IPS-20b (cell line): ENCODE results near the gene C12orf54.
"Not testable (repeated sequence)": the region's sequence is repeated elsewhere in the genome, so short reads cannot be mapped to it uniquely, and the experiment has no call there.

Source experiments
- H3K27ac ChIP-seq: one replicate; pipeline ENCODE4 v1.5.1; 2013; ENCODE audit warnings: low read length
- H3K27me3 ChIP-seq: 2 replicates; pipeline ENCODE4 v1.6.1; 2013; ENCODE audit warnings: mild to moderate bottlenecking, low read length, inconsistent platforms; ENCODE audit not compliant: insufficient read depth
- H3K36me3 ChIP-seq: 2 replicates; pipeline ENCODE4 v1.6.1; 2013; ENCODE audit warnings: low read depth, mild to moderate bottlenecking, inconsistent platforms, low read length, moderate library complexity; ENCODE audit not compliant: insufficient read depth
- H3K4me1 ChIP-seq: 2 replicates; pipeline ENCODE4 v1.6.1; 2013; ENCODE audit warnings: mild to moderate bottlenecking, control low read depth, inconsistent platforms, low read length, moderate library complexity; ENCODE audit not compliant: insufficient read depth
- H3K4me3 ChIP-seq: 2 replicates; pipeline ENCODE4 v1.5.1; 2013; ENCODE audit warnings: mild to moderate bottlenecking, low read length, inconsistent platforms
- H3K9ac ChIP-seq: 2 replicates; pipeline ENCODE4 v1.6.1; 2013; ENCODE audit warnings: low read depth, mild to moderate bottlenecking, inconsistent platforms, low read length, moderate library complexity
- H3K9me3 ChIP-seq: 2 replicates; pipeline ENCODE4 v1.6.1; 2013; ENCODE audit warnings: mild to moderate bottlenecking, low read depth, low read length, inconsistent platforms; ENCODE audit not compliant: insufficient read depth

Gene C12orf54

GRCh38 chr12:48469027-48469426 is 13.3 kb upstream of the C12orf54 start:
- not testable (repeated sequence) for H3K27me3 ChIP-seq, H3K9ac ChIP-seq, H3K4me3 ChIP-seq, H3K4me1 ChIP-seq, H3K27ac ChIP-seq, H3K36me3 ChIP-seq
- peaks cover 60% of the 10 kb centered on the region for H3K9me3 ChIP-seq

GRCh38 chr12:48472259-48472658 is 10.0 kb upstream of the C12orf54 start, which contains the start of gene ANP32D:
Gene ANP32D (plus strand): TSS chr12:48472559. CDS start chr12:48472665, 106 bp downstream.
- Histone ChIP-seq H3K27ac (no peak within 1 kb of the TSS), H3K9me3 (peaks cover 63% of the 10 kb centered on the region)

DNA sequence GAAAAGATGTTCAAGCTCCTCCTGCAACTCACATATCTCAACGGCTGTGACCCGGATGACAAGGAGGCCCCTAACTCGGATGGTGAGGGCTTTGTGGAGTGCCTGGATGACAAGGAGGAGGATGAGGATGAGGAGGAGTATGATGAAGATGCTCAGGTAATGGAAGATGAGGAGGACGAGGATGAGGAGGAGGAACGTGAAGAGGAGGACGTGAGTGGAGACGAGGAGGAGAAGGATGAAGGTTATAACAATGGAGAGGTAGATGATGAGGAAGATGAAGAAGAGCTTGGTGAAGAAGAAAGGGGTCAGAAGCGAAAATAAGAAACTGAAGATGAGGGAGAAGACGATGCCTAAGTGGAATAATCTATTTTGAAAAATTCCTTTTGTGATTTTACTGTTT is 9.2 kb upstream of the C12orf54 start:
- Histone ChIP-seq H3K27ac (no peak overlapping the region), H3K36me3 (no peaks in the 10 kb centered on the region), H3K27me3 (no peaks in the 10 kb centered on the region), H3K4me1 (no peaks in the 10 kb centered on the region), H3K9ac (no peak overlapping the region), H3K4me3 (no peak overlapping the region), H3K9me3 (peaks cover 58% of the 10 kb centered on the region)

More at GRCh38 chr12:48472259-48472658, 10.0 kb upstream of the C12orf54 start, which contains the start of gene ANP32D:
- Histone ChIP-seq H3K4me3 (no peak within 1 kb of the TSS), H3K36me3 (no peaks in the 10 kb centered on the region), H3K4me1 (no peaks in the 10 kb centered on the region), H3K9ac (no peak within 1 kb of the TSS), H3K27me3 (no peaks in the 10 kb centered on the region)

GRCh38 chr12:48474497-48474896 is 7.8 kb upstream of the C12orf54 start:
- H3K9ac ChIP-seq, H3K27me3 ChIP-seq, H3K27ac ChIP-seq, H3K36me3 ChIP-seq, H3K4me1 ChIP-seq, H3K4me3 ChIP-seq: not testable (repeated sequence)
- peaks cover 47% of the 10 kb centered on the region for H3K9me3 ChIP-seq

- Histone ChIP-seq H3K9ac (no peak overlapping the region), H3K4me3 (no peak overlapping the region), H3K36me3 (no peaks in the 10 kb centered on the region), H3K9me3 (peaks cover 9% of the 10 kb centered on the region; the same call in 1 of the 2 replicates), H3K4me1 (no peaks in the 10 kb centered on the region), H3K27me3 (no peaks in the 10 kb centered on the region), H3K27ac (no peak overlapping the region)
Measured at GRCh38 chr12:48482930-48483329, 632 bp downstream of the C12orf54 start.

GRCh38 chr12:48486261-48486660 is 4.0 kb downstream of the C12orf54 start:
- Histone ChIP-seq H3K27me3 (no peaks in the 10 kb centered on the region), H3K36me3 (no peaks in the 10 kb centered on the region), H3K4me1 (no peaks in the 10 kb centered on the region), H3K4me3 (no peak overlapping the region), H3K9ac (no peak overlapping the region), H3K9me3 (peaks cover 5% of the 10 kb centered on the region; the same call in 1 of the 2 replicates), H3K27ac (no peak overlapping the region)

GRCh38 chr12:48486679-48487078 is 4.4 kb downstream of the C12orf54 start:
- Histone ChIP-seq H3K27me3 (no peaks in the 10 kb centered on the region), H3K4me3 (no peak overlapping the region), H3K27ac (no peak overlapping the region), H3K9me3 (peaks cover 2% of the 10 kb centered on the region; the same call in 1 of the 2 replicates), H3K36me3 (no peaks in the 10 kb centered on the region), H3K9ac (no peak overlapping the region), H3K4me1 (no peaks in the 10 kb centered on the region)

GRCh38 chr12:48489012-48489411 is 6.7 kb downstream of the C12orf54 start:
- H3K4me3 ChIP-seq, result no peak overlapping the region
- no peaks in the 10 kb centered on the region for H3K4me1 ChIP-seq
- H3K36me3 ChIP-seq, result no peaks in the 10 kb centered on the region
- H3K27me3 ChIP-seq, result no peaks in the 10 kb centered on the region
- H3K27ac ChIP-seq, result no peak overlapping the region
- no peak overlapping the region for H3K9ac ChIP-seq
- no peaks in the 10 kb centered on the region; the same call in 1 of the 2 replicates for H3K9me3 ChIP-seq

GRCh38 chr12:48489456-48489855 is 7.2 kb downstream of the C12orf54 start:
- H3K9ac ChIP-seq, H3K36me3 ChIP-seq, H3K27ac ChIP-seq, H3K27me3 ChIP-seq, H3K4me1 ChIP-seq, H3K9me3 ChIP-seq, H3K4me3 ChIP-seq: not testable (repeated sequence)

GRCh38 chr12:48500281-48500680 is 18.0 kb downstream of the C12orf54 start:
- H3K27ac ChIP-seq, H3K4me1 ChIP-seq, H3K9ac ChIP-seq, H3K36me3 ChIP-seq, H3K4me3 ChIP-seq, H3K27me3 ChIP-seq: not testable (repeated sequence)
- H3K9me3 ChIP-seq, result peaks cover 16% of the 10 kb centered on the region; the same call in 1 of the 2 replicates

DNA sequence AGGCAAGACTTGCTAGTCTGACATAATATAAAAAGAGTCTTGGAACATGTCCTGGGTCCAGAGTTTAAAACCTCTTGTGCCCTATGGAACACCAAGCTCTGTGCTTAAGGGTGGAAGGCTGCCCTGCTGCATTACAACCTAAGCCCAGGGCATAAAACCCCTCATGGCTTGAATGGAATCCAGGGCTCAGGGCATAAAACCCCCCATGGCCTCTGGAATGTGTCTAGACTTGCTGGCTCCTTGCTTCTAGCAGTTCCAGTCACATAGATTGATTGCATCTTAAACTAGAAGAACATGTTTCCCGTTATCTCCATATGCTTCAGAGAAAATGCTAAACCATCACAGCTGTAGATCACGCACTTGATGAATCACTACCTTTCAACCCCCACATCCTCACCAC is 24.5 kb downstream of the C12orf54 start:
- not testable (repeated sequence) for H3K4me1 ChIP-seq, H3K4me3 ChIP-seq, H3K36me3 ChIP-seq, H3K9ac ChIP-seq, H3K27ac ChIP-seq, H3K27me3 ChIP-seq, H3K9me3 ChIP-seq

DNA sequence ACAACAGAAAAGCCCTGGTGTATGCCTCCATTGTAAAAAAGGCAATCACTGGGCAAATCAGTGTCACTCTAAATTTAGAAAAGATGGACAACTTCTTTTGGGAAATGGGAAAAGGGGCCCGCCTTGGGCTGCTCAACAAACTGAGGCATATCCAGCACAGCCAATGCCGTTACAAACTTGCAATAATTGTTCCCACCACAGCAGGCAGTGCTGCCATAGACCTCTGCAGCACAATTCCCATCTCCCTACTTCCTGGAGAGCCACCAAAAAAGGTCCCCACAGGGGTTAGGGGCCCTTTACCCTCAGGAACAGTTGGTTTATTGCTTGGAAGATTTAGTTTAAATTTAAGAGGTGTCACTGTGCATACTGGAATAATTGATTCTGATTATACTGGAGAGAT is 26.7 kb downstream of the C12orf54 start:
- Histone ChIP-seq H3K9me3 (peaks cover 3% of the 10 kb centered on the region; the same call in 1 of the 2 replicates), H3K4me1 (no peaks in the 10 kb centered on the region), H3K27me3 (no peaks in the 10 kb centered on the region), H3K36me3 (no peaks in the 10 kb centered on the region), H3K9ac (no peak overlapping the region), H3K27ac (no peak overlapping the region), H3K4me3 (no peak overlapping the region)
